ENCODE data around the gene MLF2.

Gene MLF2

DNA sequence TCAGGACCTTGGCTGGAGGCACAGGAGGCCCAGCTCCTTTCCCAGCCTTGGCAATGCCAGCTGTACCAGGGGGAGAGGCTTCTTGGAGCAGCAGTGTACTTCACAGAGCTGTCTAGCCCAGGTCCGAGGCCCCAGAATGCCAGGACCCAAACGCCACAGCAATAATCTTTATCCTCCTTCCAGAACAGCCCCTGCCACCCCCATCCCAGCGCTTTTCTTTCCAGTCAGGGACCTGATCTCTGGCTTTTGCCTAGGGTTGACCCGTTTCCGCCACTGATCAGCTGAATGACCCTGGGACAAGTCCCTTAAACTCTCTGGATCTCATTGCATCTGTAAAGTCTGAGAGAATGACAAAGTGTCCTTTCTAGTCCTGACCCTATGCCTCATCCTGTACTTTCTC is 24.4 kb upstream of the MLF2 start:
- DNase-seq, result no peak

DNA sequence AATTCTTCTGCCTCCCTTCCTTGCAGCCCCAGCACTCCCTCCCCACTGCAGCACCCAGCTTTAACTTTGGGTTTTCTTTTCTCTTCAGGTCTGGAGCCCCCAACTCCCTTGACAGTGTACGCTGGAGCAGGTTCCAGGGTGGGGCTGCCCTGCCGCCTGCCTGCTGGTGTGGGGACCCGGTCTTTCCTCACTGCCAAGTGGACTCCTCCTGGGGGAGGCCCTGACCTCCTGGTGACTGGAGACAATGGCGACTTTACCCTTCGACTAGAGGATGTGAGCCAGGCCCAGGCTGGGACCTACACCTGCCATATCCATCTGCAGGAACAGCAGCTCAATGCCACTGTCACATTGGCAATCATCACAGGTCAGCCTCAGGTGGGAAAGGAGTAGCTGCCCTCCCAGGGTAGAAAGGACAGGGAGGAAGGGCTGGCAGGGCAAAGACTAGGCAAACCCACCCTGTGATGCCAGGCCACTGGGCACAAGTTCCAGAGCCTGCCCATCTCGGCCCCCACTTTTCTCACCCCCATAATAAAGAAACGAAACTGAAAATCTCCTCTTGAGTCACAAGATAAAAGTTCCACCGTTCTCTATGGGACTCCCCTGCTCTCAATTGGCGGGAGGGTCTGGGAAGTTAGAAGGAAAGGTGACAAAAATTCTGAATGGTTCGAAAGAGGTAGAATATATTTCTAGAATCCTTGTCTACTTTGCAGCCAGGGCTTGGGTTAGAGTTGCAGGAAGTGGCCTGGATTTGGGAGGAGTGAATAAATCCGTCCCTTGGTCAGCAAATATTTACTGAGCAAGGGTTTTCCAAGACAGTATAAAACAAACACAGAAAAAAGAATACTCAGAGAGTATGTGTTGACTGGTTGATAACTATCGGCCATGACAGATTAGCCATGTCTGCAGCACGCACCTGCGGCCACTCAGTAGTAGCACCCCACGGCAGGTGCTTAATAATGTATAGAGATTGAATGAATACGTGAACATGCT is 22.5 kb upstream of the MLF2 start:
- DNase-seq, result no peak

GRCh38 chr12:6774499-6775062 is 21.6 kb upstream of the MLF2 start:
- no peak for DNase-seq

- peak in 1 of 2 experiments; percentile 62 for DNase-seq
Observed at GRCh38 chr12:6773590-6774351, 20.8 kb upstream of the MLF2 start.

DNA sequence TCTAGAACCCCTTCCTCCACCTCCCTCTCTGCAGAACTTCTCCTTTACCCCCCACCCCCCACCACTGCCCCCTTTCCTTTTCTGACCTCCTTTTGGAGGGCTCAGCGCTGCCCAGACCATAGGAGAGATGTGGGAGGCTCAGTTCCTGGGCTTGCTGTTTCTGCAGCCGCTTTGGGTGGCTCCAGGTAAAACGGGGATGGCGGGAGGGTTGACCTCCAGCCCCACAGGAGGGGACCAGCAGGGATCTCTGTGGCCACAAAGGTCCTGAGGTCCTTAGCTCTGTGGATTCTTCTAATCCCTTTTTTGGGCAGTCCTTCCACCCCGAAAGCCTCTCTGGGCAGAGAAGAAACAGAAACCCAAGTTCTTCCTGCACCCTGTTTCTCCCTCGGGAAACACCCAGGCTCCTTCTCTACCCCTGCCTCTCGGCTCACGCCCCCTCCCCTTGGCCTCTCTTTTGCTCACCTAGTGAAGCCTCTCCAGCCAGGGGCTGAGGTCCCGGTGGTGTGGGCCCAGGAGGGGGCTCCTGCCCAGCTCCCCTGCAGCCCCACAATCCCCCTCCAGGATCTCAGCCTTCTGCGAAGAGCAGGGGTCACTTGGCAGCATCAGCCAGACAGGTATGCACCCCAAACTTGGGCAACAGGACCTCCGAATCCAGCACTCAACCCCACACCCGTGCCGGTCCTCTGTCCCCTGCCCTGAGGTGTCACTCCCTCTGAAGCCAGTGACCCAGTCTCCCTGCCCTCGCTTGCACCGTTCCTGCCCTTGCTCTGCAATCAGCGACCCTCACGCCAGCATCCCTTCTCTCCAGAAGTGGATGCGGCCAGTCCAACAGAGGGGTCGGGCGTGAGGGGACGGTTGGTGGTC is 20.0 kb upstream of the MLF2 start:
- DNase-seq, result no peak

DNA sequence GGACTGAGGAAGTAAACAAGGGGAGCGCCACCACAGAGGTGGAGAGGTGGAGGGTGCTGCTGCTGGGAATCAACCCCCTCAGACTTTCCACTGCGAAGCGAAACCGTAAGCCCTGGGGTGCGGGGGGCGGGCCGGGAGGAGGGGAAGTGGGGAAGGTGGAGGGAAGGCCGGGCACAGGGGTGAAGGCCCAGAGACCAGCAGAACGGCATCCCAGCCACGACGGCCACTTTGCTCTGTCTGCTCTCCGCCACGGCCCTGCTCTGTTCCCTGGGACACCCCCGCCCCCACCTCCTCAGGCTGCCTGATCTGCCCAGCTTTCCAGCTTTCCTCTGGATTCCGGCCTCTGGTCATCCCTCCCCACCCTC is 19.4 kb upstream of the MLF2 start, which contains the start of gene LAG3:
TSS of gene LAG3 (plus strand) at position 190 of the 365 bp plus-strand sequence. CDS start 333 bp downstream, outside the sequence.
- DNase-seq, result peak; percentile 79 to 83

GRCh38 chr12:6771509-6772330 is 18.8 kb upstream of the MLF2 start:
- DNase-seq, result no peak

- peak in 1 of 2 experiments; percentile 43 for DNase-seq
Observed at GRCh38 chr12:6771091-6771495, 18.2 kb upstream of the MLF2 start.

DNA sequence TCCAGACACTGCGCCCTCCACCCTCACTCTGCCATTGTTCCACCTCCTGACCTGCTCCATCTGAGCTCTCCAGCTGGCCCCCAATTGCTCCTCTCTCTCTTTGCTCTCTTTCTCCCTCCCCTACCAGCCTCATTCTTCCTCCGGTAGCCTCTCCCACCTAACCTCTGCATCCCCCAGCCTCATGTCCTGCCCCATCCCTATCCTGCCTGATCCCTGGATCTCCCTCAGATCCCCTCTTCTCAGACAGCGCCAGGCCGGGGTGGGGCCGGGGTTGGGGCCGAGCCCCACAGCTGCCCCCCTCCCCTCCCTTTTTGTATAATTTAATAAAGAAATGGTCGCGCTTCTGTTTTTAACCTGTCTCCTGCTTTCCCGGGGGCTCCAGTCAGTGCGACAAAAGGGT is 17.7 kb upstream of the MLF2 start:
- DNase-seq, result no peak

- no peak for DNase-seq
Observed at GRCh38 chr12:6770094-6770493, 17.2 kb upstream of the MLF2 start.

- DNase-seq, result no peak
Observed at GRCh38 chr12:6769666-6770065, 16.7 kb upstream of the MLF2 start.

DNA sequence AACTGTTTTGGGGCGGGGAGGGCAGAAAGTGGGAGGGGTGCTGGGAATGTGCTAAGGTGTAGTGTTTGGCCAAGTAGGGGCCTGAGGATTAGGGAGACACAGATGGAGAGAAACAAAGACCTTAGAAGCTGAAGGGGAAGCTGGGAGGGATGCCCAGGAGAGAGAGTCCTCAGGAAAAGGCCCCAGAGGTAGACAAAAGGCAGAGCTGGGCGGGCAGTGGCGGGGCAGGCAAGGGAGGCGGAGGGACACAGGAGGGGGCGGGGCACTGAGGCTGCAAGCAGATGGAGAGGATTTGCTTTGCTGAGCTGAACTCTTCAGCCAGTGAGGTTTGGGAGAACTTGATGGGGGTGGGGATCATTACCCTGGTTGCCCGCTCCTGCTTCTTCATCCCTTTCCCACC is 16.0 kb upstream of the MLF2 start:
- DNase-seq, result no peak

GRCh38 chr12:6768437-6768914 is 15.5 kb upstream of the MLF2 start:
- no peak for DNase-seq

GRCh38 chr12:6767353-6768319 is 14.7 kb upstream of the MLF2 start:
- DNase-seq, result no peak

- peak; percentile 62 to 69 for DNase-seq
Observed at GRCh38 chr12:6766651-6767349, 13.9 kb upstream of the MLF2 start.

- peak; percentile 58 to 68 for DNase-seq
Observed at GRCh38 chr12:6765634-6766581, 13.0 kb upstream of the MLF2 start, which contains the start of gene PTMS. Gene PTMS, plus strand, starts transcription at chr12:6766363. Its CDS starts 343 bp downstream, at chr12:6766706.

GRCh38 chr12:6765048-6765633 is 12.2 kb upstream of the MLF2 start:
- DNase-seq, result no peak
